ENCODE measurements around the gene ZNF148. TPM values are rescaled to one million over a fixed set of nuclear protein-coding genes. Genes with fewer than 3 reads are reported as not detected.

ZNF148 gene
- total RNA-seq, 2 donors from 2014 or later: 35.4 to 50.1 TPM

DNA sequence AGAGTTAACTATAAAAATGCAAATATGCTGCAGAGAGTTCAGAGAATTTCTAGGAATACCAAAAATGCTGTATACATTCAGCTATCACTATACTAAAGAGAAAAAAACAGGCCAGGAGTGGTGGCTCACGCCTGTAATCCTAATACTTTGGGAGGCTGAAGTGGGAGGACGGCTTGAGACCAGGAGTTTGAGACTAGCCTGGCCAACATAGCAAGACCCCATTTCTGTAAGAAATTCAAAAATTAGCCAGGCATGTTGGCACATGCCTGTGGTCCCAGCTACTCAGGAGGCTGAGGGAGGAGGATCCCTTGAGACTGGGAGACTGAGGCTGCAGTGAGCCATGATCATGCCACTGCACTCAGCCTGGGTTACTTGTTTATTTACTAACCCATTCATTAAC is 87.9 kb downstream of the ZNF148 start:
- intact Hi-C loops (cut with DNase I): no loop called here
- Histone ChIP-seq H3K27me3 (no peaks in the 10 kb centered on the region), H3K9ac (ENCODE audit: low read depth in 2 of 2, low read length in 2 of 2) (no peak overlapping the region), H3K9me3 (no peaks in the 10 kb centered on the region), H3K36me3 (no peaks in the 10 kb centered on the region), H3K4me3 (no peak overlapping the region), H3K27ac (no peak overlapping the region), H3K4me1 (no peaks in the 10 kb centered on the region)
- TF ChIP-seq, protein P1, sequence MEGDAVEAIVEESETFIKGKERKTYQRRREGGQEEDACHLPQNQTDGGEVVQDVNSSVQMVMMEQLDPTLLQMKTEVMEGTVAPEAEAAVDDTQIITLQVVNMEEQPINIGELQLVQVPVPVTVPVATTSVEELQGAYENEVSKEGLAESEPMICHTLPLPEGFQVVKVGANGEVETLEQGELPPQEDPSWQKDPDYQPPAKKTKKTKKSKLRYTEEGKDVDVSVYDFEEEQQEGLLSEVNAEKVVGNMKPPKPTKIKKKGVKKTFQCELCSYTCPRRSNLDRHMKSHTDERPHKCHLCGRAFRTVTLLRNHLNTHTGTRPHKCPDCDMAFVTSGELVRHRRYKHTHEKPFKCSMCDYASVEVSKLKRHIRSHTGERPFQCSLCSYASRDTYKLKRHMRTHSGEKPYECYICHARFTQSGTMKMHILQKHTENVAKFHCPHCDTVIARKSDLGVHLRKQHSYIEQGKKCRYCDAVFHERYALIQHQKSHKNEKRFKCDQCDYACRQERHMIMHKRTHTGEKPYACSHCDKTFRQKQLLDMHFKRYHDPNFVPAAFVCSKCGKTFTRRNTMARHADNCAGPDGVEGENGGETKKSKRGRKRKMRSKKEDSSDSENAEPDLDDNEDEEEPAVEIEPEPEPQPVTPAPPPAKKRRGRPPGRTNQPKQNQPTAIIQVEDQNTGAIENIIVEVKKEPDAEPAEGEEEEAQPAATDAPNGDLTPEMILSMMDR (IDR thresholded peaks at IDR 0.05): no peak
- no peak for DNase-seq

DNA sequence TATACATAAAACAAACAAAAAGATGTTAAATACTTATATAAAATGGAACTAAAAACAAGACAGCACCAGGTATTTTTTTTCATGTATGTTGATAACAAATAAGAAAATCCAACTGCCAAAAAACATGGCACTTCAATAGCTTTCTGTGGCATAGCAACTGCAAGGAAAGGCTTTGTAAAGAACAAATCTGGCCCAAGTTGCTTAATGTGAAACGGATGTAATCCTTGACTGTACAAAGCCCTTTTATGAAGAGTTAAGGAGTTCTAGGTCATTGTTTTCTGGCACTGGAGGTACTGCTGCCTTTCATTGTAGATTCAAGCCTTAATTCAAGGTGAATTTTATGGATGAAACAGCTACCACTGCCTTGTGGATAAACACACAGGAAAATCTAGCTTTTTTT is 93.7 kb downstream of the ZNF148 start:
- TF ChIP-seq, protein P1 (IDR thresholded peaks at IDR 0.05): no peak
- no peaks in the 10 kb centered on the region for H3K4me1 ChIP-seq
- H3K9me3 ChIP-seq: no peaks in the 10 kb centered on the region
- no peak overlapping the region for H3K4me3 ChIP-seq
- no peak for DNase-seq
- no peaks in the 10 kb centered on the region for H3K36me3 ChIP-seq
- no peak overlapping the region for H3K27ac ChIP-seq
- no peaks in the 10 kb centered on the region for H3K27me3 ChIP-seq
- no peak overlapping the region for H3K9ac ChIP-seq (ENCODE audit: low read depth in 2 of 2, low read length in 2 of 2)
- intact Hi-C loops (cut with DNase I): no loop called here

DNA sequence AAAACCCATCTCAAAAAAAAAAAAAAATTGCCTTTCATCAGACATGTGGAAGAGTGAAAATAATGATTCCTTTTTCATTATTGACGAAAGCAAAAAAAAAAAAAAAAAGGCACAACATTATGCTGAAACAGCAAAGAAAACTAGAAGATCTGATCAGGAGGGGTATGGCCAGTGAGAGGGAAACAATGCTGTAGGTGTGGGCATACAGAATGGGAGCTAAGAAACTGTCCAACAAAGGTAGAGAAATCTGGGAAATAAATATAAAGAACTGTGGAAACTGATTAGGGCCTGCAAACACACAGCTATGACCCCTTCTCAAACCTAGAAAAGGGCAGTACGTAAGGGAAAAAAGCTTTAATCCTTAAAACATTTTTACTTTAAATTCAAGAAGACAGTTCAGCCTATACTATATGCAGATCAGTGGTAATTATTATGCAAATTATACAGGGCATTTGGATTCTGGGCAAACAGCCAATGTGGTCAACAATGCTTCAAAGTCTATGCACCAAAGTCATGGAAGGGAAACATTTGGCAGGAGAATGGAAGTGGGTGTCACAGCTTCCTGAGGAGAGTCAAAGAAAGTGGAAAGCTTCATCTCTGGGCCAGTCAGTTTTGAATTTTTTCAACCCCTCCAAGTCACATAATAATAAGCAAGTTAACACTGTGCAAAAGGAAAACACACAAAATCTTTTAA is 94.3 kb downstream of the ZNF148 start:
- Histone ChIP-seq H3K9me3 (no peaks in the 10 kb centered on the region), H3K36me3 (no peaks in the 10 kb centered on the region), H3K4me3 (no peak overlapping the region), H3K27ac (no peak overlapping the region), H3K9ac (ENCODE audit: low read depth in 2 of 2, low read length in 2 of 2) (no peak overlapping the region), H3K4me1 (no peaks in the 10 kb centered on the region), H3K27me3 (no peaks in the 10 kb centered on the region)
- intact Hi-C loops (cut with DNase I): no loop called here
- TF ChIP-seq, protein P1 (IDR thresholded peaks at IDR 0.05): no peak
- no peak for DNase-seq

DNA sequence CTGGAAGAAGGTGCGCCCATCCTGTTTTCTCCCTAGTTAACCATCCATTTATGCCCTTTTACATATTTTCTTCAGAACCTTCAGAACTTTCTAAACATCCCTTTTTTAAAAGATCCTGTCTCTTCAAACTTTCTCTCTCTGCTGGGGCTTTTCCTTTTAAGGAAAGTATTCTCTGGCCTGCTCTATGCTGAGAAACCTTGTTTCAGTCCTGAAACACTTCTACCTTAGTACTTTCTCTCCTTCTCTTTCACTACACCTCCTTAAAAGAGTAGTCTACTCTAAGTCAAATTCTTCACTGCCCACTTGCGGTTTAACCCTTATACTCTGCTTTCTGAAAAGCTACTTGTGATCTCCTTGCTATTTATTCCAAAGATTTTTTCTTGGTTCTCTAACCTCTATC is 97.0 kb downstream of the ZNF148 start:
- no peak for DNase-seq
- Histone ChIP-seq H3K36me3 (no peaks in the 10 kb centered on the region), H3K27ac (no peak overlapping the region), H3K9ac (ENCODE audit: low read depth in 2 of 2, low read length in 2 of 2) (no peak overlapping the region), H3K4me3 (no peak overlapping the region), H3K27me3 (no peaks in the 10 kb centered on the region), H3K4me1 (no peaks in the 10 kb centered on the region), H3K9me3 (no peaks in the 10 kb centered on the region)
- TF ChIP-seq, protein P1 (IDR thresholded peaks at IDR 0.05): no peak
- intact Hi-C loops (cut with DNase I): no loop called here

DNA sequence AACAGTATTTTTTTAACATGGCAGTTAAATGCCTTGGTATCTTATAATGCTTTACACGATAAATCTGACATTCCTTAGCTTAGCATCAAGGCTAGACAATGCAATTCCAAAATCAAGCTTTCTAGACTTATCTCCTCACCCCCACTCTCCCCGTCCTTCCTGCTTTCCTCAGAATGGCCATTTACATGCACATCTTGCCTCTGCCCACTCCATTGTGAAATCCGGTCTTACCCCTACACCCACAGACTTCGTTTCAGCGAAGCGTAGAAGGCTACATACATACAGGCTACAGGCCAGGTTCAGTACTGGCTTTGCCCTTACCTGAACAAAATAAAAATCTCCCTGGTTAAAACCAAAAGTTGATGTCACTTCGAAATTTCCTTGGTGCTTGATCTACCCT is 104.0 kb downstream of the ZNF148 start:
- intact Hi-C loops (cut with DNase I): no loop called here
- H3K4me3 ChIP-seq: no peak overlapping the region

More for the DNA sequence above, 104.0 kb downstream of the ZNF148 start:
- DNase-seq: no peak
- Histone ChIP-seq H3K27me3 (no peaks in the 10 kb centered on the region), H3K36me3 (no peaks in the 10 kb centered on the region), H3K4me1 (no peaks in the 10 kb centered on the region), H3K9me3 (no peaks in the 10 kb centered on the region), H3K27ac (no peak overlapping the region), H3K9ac (ENCODE audit: low read depth in 2 of 2, low read length in 2 of 2) (no peak overlapping the region)
- TF ChIP-seq, protein P1 (IDR thresholded peaks at IDR 0.05): no peak
